ENCODE data around the gene NME5.

DNA sequence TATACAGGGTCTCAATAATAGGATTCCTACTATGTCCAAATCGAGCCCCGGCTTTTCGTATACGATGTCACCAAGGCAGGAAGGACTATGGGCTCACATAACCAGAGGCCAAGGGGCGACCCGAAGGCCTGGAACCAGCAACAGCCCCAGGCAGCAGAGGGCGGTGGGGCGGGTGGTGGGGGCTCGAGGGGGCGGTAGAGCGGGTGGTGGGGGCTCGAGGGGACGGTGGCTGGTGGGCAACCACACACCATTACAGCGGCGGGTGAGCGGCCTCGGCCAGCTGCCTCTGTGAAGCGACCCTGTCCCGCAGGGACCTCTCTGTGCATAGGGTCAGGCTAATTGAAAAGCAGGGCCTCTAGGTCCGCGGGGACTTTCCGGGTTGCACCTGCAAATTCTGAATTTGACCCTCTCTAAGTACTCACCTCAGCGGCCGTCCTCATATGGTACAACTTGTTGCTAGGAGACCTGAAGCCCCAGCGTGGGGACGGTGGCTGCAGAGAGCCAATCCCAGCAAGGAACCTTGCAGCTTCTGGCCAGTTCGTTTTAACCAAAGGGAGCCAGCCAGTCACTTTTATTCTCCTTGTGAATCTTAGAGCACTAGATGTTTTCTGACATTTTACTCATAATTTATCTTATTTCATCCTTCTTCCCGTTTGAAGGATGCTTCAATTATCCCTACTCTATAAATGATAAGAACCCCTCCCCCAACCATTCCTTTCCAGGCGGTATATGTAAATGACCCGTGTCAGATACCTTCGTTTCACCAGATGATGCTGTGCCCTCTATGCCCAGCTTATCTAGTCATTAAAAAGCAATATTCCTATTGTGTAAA, at the start of gene NME5:
- TF ChIP-seq, protein P1, sequence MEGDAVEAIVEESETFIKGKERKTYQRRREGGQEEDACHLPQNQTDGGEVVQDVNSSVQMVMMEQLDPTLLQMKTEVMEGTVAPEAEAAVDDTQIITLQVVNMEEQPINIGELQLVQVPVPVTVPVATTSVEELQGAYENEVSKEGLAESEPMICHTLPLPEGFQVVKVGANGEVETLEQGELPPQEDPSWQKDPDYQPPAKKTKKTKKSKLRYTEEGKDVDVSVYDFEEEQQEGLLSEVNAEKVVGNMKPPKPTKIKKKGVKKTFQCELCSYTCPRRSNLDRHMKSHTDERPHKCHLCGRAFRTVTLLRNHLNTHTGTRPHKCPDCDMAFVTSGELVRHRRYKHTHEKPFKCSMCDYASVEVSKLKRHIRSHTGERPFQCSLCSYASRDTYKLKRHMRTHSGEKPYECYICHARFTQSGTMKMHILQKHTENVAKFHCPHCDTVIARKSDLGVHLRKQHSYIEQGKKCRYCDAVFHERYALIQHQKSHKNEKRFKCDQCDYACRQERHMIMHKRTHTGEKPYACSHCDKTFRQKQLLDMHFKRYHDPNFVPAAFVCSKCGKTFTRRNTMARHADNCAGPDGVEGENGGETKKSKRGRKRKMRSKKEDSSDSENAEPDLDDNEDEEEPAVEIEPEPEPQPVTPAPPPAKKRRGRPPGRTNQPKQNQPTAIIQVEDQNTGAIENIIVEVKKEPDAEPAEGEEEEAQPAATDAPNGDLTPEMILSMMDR (IDR thresholded peaks at IDR 0.05; ENCODE audit: borderline replicate concordance, extremely low read depth, low read length, poor library complexity, severe bottlenecking): no peak
- TF ChIP-seq EZH2 (IDR thresholded peaks at IDR 0.05; ENCODE audit: borderline replicate concordance, low read depth, low read length, severe bottlenecking): no peak

All from DND-41 (cell line).